K562 (cell line): Measurements from ENCODE around the gene TMEM43. TPM values are rescaled to one million over a fixed set of nuclear protein-coding genes. Genes with fewer than 3 reads are reported as not detected.

Experiments
- ATAC-seq: fragments of 200-7000 bp; cut with Tn5 transposase; 3 replicates; pipeline ENCODE4 v1.9.1; 2020; ENCODE audit warnings: moderate library complexity
- BruUV-seq: library from RNA; stranded (reverse); fragments of 400-500 nt; replicated peaks from 2 replicates; lab custom pipeline; 2021; lab: Mats Ljungman, UMichigan
- CTCF ChIA-PET: fragments of 300-600 bp; formaldehyde crosslinking; extraction: SDS; loops from one replicate; lab custom pipeline; 2021; ENCODE audit warnings: low intra/inter-chr PET ratio; lab: Yijun Ruan, JAX
- POLR2A ChIA-PET: fragments of 300-600, 350-650 bp; sonication (Branson Sonifier 250); formaldehyde crosslinking; extraction: SDS; loops from one replicate; lab custom pipeline; 2021; ENCODE audit warnings: antibody characterized with exemption, inconsistent platforms; lab: Yijun Ruan, JAX
- DNase-seq, 4 experiments: peaks; one replicate each; pipeline versions ENCODE4 v3.0.0 to v3.0.0-alpha.2; 2011 to 2018; ENCODE audit warnings: low spot score in 3 of 4, mixed read lengths in 3 of 4; ENCODE audit errors: extremely low read depth in 1 of 4
- FAIRE-seq: peaks from 2 replicates; lab custom pipeline; 2011; peaks lifted over from hg19 to GRCh38; lab: Jason Lieb, UNC
- H2AFZ ChIP-seq: 2 replicates; pipeline ENCODE4 v1.6.0; 2011; ENCODE audit warnings: low read depth, low read length, control low read depth, inconsistent platforms
- H3K27ac ChIP-seq: fragments of 200-600 bp; 3 replicates; pipeline ENCODE4 v1.8.0; 2011; ENCODE audit warnings: low read depth, mild to moderate bottlenecking, control low read depth, inconsistent platforms, low read length, moderate library complexity, mixed read lengths; ENCODE audit errors: extremely low read depth
- H3K27me3 ChIP-seq, 2 experiments: fragments of 300-600 bp in 1 of 2; 2 replicates in 1 of 2; 3 replicates in 1 of 2; pipeline versions ENCODE4 v1.6.0 to v1.8.0; 2011; ENCODE audit warnings: inconsistent platforms in 2 of 2, low read length in 2 of 2, mild to moderate bottlenecking in 1 of 2, mixed read lengths in 1 of 2, moderate library complexity in 1 of 2; ENCODE audit not compliant: control insufficient read depth in 2 of 2, insufficient read depth in 2 of 2
- H3K36me3 ChIP-seq: fragments of 300-600 bp; 3 replicates; pipeline ENCODE4 v1.8.0; 2011; ENCODE audit warnings: mild to moderate bottlenecking, low read length, inconsistent platforms; ENCODE audit not compliant: control insufficient read depth, insufficient read depth
- H3K4me1 ChIP-seq, 2 experiments: fragments of 200-600 bp in 1 of 2; replicated peaks in 1 of 2; 2 replicates in 1 of 2; 3 replicates in 1 of 2; pipeline versions ENCODE4 v1.5.1 to v1.8.0; 2011; ENCODE audit warnings: inconsistent platforms in 2 of 2, low read length in 2 of 2, mild to moderate bottlenecking in 1 of 2, mixed read lengths in 1 of 2, moderate library complexity in 1 of 2; ENCODE audit not compliant: control insufficient read depth in 2 of 2, insufficient read depth in 2 of 2
- H3K4me2 ChIP-seq: 2 replicates; pipeline ENCODE4 v1.6.1; 2011; ENCODE audit warnings: low read length, control low read depth, inconsistent platforms, mixed read lengths; ENCODE audit not compliant: insufficient read depth
- H3K4me3 ChIP-seq: fragments of 200-600 bp; sonication (generic), shearing (Covaris generic); 2 replicates; pipeline ENCODE4 v1.5.1; 2016; ENCODE audit warnings: control low read depth, inconsistent platforms
- H3K79me2 ChIP-seq: fragments of 200-600 bp; 3 replicates; pipeline ENCODE4 v1.8.0; 2011; ENCODE audit warnings: low read length, inconsistent platforms; ENCODE audit not compliant: control insufficient read depth, insufficient read depth
- H3K9ac ChIP-seq, 2 experiments: 2 replicates each; pipeline versions ENCODE4 v1.6.0 to v1.6.1; 2011; ENCODE audit warnings: low read depth in 2 of 2, low read length in 2 of 2, control low read depth in 1 of 2, inconsistent platforms in 1 of 2, mild to moderate bottlenecking in 1 of 2, mixed read lengths in 1 of 2; ENCODE audit not compliant: insufficient read depth in 1 of 2
- H3K9me1 ChIP-seq: one replicate; pipeline ENCODE4 v1.6.0; 2011; ENCODE audit warnings: inconsistent platforms, mild to moderate bottlenecking, low read length, moderate library complexity; ENCODE audit not compliant: control insufficient read depth, insufficient read depth
- H3K9me3 ChIP-seq: replicated peaks from 2 replicates; pipeline ENCODE4 v1.5.1; 2011; ENCODE audit warnings: low read depth, low read length, inconsistent platforms; ENCODE audit not compliant: control insufficient read depth, insufficient read depth
- H4K20me1 ChIP-seq: replicated peaks from 2 replicates; pipeline ENCODE4 v1.6.1; 2011; ENCODE audit warnings: low read length, inconsistent platforms, mixed read lengths; ENCODE audit not compliant: control insufficient read depth, insufficient read depth
- BCOR ChIP-seq: fragments of 450-650 bp; IDR thresholded peaks from 2 replicates; pipeline ENCODE4 v1.6.1; 2016
- CBX3 ChIP-seq, 2 experiments: IDR thresholded peaks; 1 replicate in 1 of 2; 2 replicates in 1 of 2; pipeline ENCODE4 v1.6.1; 2012; ENCODE audit warnings: inconsistent platforms in 2 of 2, low read length in 2 of 2, borderline replicate concordance in 1 of 2, control low read depth in 1 of 2
- FIP1L1 ChIP-seq: fragments of 200-400 bp; formaldehyde crosslinking; IDR thresholded peaks from 2 replicates; pipeline ENCODE4 v1.6.1; 2018; ENCODE audit warnings: mild to moderate bottlenecking, low read depth, low read length; ENCODE audit not compliant: poor library complexity, severe bottlenecking
- MYNN ChIP-seq, 2 experiments: sonication (generic); formaldehyde crosslinking in 1 of 2; IDR thresholded peaks; 2 replicates each; pipeline versions ENCODE4 v1.5.0 to v1.6.1; 2016 to 2020; ENCODE audit warnings: antibody characterized with exemption in 1 of 2, missing genetic modification reagents in 1 of 2
- RNF219 ChIP-seq: fragments of 250-450 bp; sonication (Bioruptor Pico); IDR thresholded peaks from 2 replicates; pipeline ENCODE4 v1.5.0; 2022; ENCODE audit warnings: mild to moderate bottlenecking
- SREBF2 ChIP-seq: sonication (generic); formaldehyde crosslinking; IDR thresholded peaks from 2 replicates; pipeline ENCODE4 v1.4.0; 2020; ENCODE audit warnings: mild to moderate bottlenecking, missing genetic modification reagents
- TRIM28 ChIP-seq: fragments of 450-650 bp; IDR thresholded peaks from 2 replicates; pipeline ENCODE4 v1.6.1; 2017
- ZNF274 ChIP-seq: IDR thresholded peaks from 2 replicates; pipeline ENCODE4 v1.6.1; 2011; ENCODE audit warnings: low read depth, mild to moderate bottlenecking, low read length, moderate library complexity, borderline replicate concordance
- ZNF324 ChIP-seq: fragments of 250-450 bp; sonication (Bioruptor Pico); IDR thresholded peaks from 2 replicates; pipeline ENCODE4 v1.4.0; 2020; ENCODE audit warnings: mild to moderate bottlenecking
- WGBS: fragments of 100-300 bp; shearing (Covaris generic); methylation state at CpG from one replicate; pipeline ENCODE4 v1.1.6; 2016; ENCODE audit warnings: low coverage, mixed read lengths; ENCODE audit not compliant: insufficient coverage; ENCODE audit errors: missing lambda C conversion rate; 5-methylcytosine and 5-hydroxymethylcytosine counted together
- in situ Hi-C: fragments of 300-500 bp; cut with MboI; formaldehyde crosslinking; loops from 4 replicates; pipeline ENCODE4 v1.15.0; 2018; ENCODE audit warnings: inconsistent platforms, mixed read lengths
- intact Hi-C: fragments of 100-400 bp; cut with micrococcal nuclease; formaldehyde crosslinking; loops from 2 replicates; pipeline ENCODE4 v1.14.2; 2022
- polyA plus RNA-seq, 8 experiments: library from polyadenylated mRNA; depleted of rRNA in 4 of 8; stranded (reverse) in 5 of 8; unstranded in 3 of 8; fragments of >200 nt; fragmentation: Nextera tagmentation in 2 of 8; fragmentation: Illumina TruSeq in 1 of 8; extraction: Ambion mirVana in 2 of 8; extraction: Trizol in 1 of 8; gene quantifications; 2 replicates each; pipeline versions ENCODE4 v1.2.1 to v1.2.3, GENCODE V29; 2011 to 2014; ENCODE audit warnings: inconsistent platforms in 1 of 8, missing spikeins in 1 of 8
- total RNA-seq, 7 experiments: library from RNA; depleted of rRNA in 6 of 7; stranded (reverse); fragments of >200 nt in 6 of 7; fragmentation: Illumina TruSeq in 2 of 7; extraction: Trizol in 2 of 7; gene quantifications; 2 replicates each; pipeline versions ENCODE4 v1.2.1 to v1.2.3, GENCODE V29; 2011 to 2021; ENCODE audit warnings: low replicate concordance in 1 of 7
- TF ChIP-seq, protein P1 (sequence below): IDR thresholded peaks from 2 replicates; pipeline ENCODE4 v1.6.1; 2016; ENCODE audit warnings: missing genetic modification characterization, missing compliant biosample characterization

The TMEM43 gene
- total and polyA plus RNA-seq, 9 of the 15 experiments (the other 6 are each of a cell fraction or from before 2014, with no cell fraction given): 16.7 to 46.1 (median 35.7) TPM

DNA sequence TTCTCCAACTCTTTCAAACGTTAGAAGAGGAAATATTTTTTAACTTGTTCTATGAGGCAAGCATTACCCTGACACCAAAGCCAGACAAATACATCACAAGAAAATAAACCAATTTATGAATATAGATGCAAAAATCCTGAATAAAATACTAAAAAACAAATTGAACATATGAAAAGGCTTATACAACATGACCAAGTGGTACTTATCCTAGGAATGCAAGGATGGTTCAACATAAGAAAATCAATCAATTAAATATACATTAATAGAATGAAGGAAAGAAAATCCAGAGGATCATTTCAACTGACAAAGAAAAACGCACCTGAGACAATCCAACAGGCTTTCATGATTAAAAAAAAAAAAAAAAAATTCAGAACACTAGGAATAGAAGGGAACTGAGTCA lies 36.4 kb downstream of the TMEM43 start:
- Histone ChIP-seq H2AFZ (no peak overlapping the region), H3K9me3 (peaks cover 16% of the 10 kb centered on the region), H3K27me3 (no peaks in the 10 kb centered on the region), H3K27ac (no peak overlapping the region), H3K9ac (no peak overlapping the region), H3K9me1 (no peaks in the 10 kb centered on the region), H3K4me2 (no peak overlapping the region), H4K20me1 (no peaks in the 10 kb centered on the region), H3K4me3 (no peak overlapping the region), H3K4me1 (no peaks in the 10 kb centered on the region), H3K79me2 (no peaks in the 10 kb centered on the region), H3K36me3 (peaks cover 96% of the 10 kb centered on the region)
- ATAC-seq: no peak
- ChIA-PET CTCF (no interaction called here), POLR2A (interaction anchor here (0.8 kb wide), 1 partner anchor 17 kb away, joined by 3 read pairs; the partner anchor contains the start of genes LSM3 and XPC)
- BruUV-seq: no TSS peak
- in situ Hi-C loops: no loop called here
- 86% methylated on average over 2 of the region's 2 CpGs for WGBS
- no peak for DNase-seq
- intact Hi-C loops: no loop called here
- TF ChIP-seq SREBF2 (CRISPR knock-in tag) (no peak), FIP1L1 (no peak), MYNN (IDR thresholded peaks at IDR 0.05) (no peak), MYNN (CRISPR knock-in tag; IDR thresholded peaks at IDR 0.05) (no peak), ZNF274 (no peak), ZNF324 (peak; percentile 95), CBX3 (IDR thresholded peaks at IDR 0.05; ENCODE audit: borderline replicate concordance in 1 of 2, low read length in 2 of 2) (peak in 1 of 2 experiments; percentile 49; a peak in 1 of 3 replicates), BCOR (no peak), TRIM28 (0 out of 2 replicates have a peak, but pooled peaks have one; percentile 17), RNF219 (CRISPR knock-in tag) (no peak)
- TF ChIP-seq, protein P1, sequence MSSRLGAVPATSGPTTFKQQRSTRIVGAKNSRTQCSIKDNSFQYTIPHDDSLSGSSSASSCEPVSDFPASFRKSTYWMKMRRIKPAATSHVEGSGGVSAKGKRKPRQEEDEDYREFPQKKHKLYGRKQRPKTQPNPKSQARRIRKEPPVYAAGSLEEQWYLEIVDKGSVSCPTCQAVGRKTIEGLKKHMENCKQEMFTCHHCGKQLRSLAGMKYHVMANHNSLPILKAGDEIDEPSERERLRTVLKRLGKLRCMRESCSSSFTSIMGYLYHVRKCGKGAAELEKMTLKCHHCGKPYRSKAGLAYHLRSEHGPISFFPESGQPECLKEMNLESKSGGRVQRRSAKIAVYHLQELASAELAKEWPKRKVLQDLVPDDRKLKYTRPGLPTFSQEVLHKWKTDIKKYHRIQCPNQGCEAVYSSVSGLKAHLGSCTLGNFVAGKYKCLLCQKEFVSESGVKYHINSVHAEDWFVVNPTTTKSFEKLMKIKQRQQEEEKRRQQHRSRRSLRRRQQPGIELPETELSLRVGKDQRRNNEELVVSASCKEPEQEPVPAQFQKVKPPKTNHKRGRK (tag): no peak
- FAIRE-seq: no peak
